Measurements from ENCODE around the gene F11. TPM values are rescaled to one million over a fixed set of nuclear protein-coding genes. Genes with fewer than 3 reads are reported as not detected.
"Not testable (repeated sequence)": the region's sequence is repeated elsewhere in the genome, so short reads cannot be mapped to it uniquely, and the experiment has no call there.

Gene F11
- total RNA-seq, 6 experiments from 2014 or later = not detected

DNA sequence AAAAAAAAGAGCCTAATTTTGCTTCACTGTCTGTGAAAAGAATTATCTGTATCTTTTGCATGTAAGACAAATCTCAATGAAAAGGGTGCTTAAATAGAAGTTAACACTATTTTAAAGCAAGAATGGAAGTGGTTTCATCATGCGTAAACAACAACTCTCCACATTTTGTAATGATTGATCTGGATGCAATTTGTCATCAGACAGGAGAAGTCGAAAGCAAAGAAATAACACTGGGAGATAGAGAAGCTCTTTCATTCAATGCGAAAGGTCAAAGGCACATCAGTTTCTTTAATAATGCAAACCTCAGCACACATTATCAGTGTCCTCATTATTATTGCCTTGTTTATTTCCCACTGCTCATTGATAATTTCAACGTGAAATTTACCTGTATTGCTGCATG, 29.9 kb upstream of the F11 start:
- H3K4me3 Mint-ChIP-seq = no peak overlapping the region
- DNase-seq = no peak
- H3K27ac Mint-ChIP-seq = no peak overlapping the region
- peaks cover 8% of the 10 kb centered on the region for H3K9me3 Mint-ChIP-seq
- H3K4me1 Mint-ChIP-seq (ENCODE audit: low read depth) = no peaks in the 10 kb centered on the region
- peaks cover 1% of the 10 kb centered on the region; the same call in 1 of the 2 replicates for H3K27me3 Mint-ChIP-seq (ENCODE audit: insufficient read depth)
- no peaks in the 10 kb centered on the region for H3K36me3 Mint-ChIP-seq (ENCODE audit: low read depth)
- TF ChIP-seq, protein P1, sequence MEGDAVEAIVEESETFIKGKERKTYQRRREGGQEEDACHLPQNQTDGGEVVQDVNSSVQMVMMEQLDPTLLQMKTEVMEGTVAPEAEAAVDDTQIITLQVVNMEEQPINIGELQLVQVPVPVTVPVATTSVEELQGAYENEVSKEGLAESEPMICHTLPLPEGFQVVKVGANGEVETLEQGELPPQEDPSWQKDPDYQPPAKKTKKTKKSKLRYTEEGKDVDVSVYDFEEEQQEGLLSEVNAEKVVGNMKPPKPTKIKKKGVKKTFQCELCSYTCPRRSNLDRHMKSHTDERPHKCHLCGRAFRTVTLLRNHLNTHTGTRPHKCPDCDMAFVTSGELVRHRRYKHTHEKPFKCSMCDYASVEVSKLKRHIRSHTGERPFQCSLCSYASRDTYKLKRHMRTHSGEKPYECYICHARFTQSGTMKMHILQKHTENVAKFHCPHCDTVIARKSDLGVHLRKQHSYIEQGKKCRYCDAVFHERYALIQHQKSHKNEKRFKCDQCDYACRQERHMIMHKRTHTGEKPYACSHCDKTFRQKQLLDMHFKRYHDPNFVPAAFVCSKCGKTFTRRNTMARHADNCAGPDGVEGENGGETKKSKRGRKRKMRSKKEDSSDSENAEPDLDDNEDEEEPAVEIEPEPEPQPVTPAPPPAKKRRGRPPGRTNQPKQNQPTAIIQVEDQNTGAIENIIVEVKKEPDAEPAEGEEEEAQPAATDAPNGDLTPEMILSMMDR (IDR thresholded peaks at IDR 0.05) = no peak

DNA sequence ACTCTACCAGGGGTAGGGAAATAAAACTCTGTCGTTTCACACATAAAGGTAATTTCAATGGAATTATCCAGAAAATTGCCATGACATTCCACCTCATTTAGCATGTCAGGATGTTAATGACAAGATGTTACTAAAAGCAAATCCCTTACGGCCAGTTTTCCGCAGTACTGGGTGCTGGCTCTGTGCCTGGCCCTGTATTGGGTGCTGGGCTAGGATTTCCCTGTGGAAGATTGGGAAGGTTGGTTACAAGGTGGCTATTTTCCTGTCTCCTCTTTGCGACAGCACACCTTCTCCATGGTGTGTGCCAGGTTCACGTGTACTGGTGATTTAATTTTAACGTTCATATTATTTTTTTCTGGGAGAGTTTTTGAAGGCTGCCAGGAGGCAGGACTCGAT, 25.5 kb upstream of the F11 start:
- no peak overlapping the region for H3K27ac Mint-ChIP-seq
- H3K9me3 Mint-ChIP-seq = peaks cover 12% of the 10 kb centered on the region
- peaks cover 1% of the 10 kb centered on the region; the same call in 1 of the 2 replicates for H3K27me3 Mint-ChIP-seq (ENCODE audit: insufficient read depth)
- H3K4me1 Mint-ChIP-seq (ENCODE audit: low read depth) = no peaks in the 10 kb centered on the region
- H3K4me3 Mint-ChIP-seq = no peak overlapping the region
- no peak for DNase-seq
- TF ChIP-seq, protein P1 (IDR thresholded peaks at IDR 0.05) = no peak
- H3K36me3 Mint-ChIP-seq (ENCODE audit: low read depth) = no peaks in the 10 kb centered on the region

DNA sequence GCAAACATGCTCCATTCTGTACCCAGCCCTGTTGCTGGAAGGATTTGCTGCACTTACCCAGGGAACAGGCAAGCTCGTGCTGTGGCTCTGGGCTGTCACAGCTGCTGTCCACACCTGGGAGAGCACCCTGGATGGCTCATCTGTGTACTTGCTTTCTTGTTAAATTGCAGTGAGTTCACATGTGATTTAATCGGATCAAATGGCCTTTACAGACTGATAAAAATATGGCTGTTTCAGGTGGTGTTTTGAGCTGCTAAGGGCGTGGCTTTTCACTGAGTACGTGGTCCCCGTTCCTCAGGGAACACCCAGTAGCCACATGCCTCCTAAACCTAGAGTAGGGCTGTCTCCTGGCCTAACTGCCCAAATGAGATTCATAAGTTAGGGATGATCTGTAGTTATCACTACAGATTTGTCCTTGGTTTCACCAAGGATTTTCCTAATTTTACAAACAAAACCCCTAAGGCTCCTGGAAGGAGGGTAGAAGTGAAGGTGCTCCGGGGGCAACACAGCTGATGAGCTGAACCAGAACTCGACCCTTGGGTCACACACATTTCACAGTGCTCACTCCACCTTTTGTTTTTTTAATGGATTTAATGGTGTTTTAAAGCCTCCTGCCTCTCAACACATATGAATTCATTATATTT, 25.0 kb upstream of the F11 start:
- Mint-ChIP-seq H3K9me3 (peaks cover 12% of the 10 kb centered on the region), H3K4me1 (ENCODE audit: low read depth) (no peaks in the 10 kb centered on the region), H3K36me3 (ENCODE audit: low read depth) (no peaks in the 10 kb centered on the region), H3K27ac (no peak overlapping the region), H3K27me3 (ENCODE audit: insufficient read depth) (peaks cover 1% of the 10 kb centered on the region; the same call in 1 of the 2 replicates), H3K4me3 (no peak overlapping the region)
- DNase-seq = no peak
- TF ChIP-seq, protein P1 (IDR thresholded peaks at IDR 0.05) = no peak

GRCh38 chr4:186241616-186242015, 24.4 kb upstream of the F11 start:
- H3K36me3 Mint-ChIP-seq (ENCODE audit: low read depth) = no peaks in the 10 kb centered on the region
- no peak for DNase-seq
- H3K4me3 Mint-ChIP-seq = no peak overlapping the region
- H3K4me1 Mint-ChIP-seq (ENCODE audit: low read depth) = no peaks in the 10 kb centered on the region
- TF ChIP-seq, protein P1 (IDR thresholded peaks at IDR 0.05) = no peak
- no peak overlapping the region for H3K27ac Mint-ChIP-seq
- H3K27me3 Mint-ChIP-seq (ENCODE audit: insufficient read depth) = peaks cover 1% of the 10 kb centered on the region; the same call in 1 of the 2 replicates
- H3K9me3 Mint-ChIP-seq = peaks cover 12% of the 10 kb centered on the region

- not testable (repeated sequence) for DNase-seq; H3K27me3 Mint-ChIP-seq (ENCODE audit: insufficient read depth); H3K4me1 Mint-ChIP-seq (ENCODE audit: low read depth); H3K4me3 Mint-ChIP-seq; H3K27ac Mint-ChIP-seq; H3K36me3 Mint-ChIP-seq (ENCODE audit: low read depth)
- H3K9me3 Mint-ChIP-seq = peaks cover 12% of the 10 kb centered on the region
These were observed 24.0 kb upstream of the F11 start for GRCh38 chr4:186242031-186242430.

- no peak overlapping the region for H3K4me3 Mint-ChIP-seq
- H3K27ac Mint-ChIP-seq = no peak overlapping the region
- TF ChIP-seq, protein P1 (IDR thresholded peaks at IDR 0.05) = no peak
- no peak for DNase-seq
- H3K36me3 Mint-ChIP-seq (ENCODE audit: low read depth) = no peaks in the 10 kb centered on the region
- peaks cover under 1% of the 10 kb centered on the region; the same call in 1 of the 2 replicates for H3K27me3 Mint-ChIP-seq (ENCODE audit: insufficient read depth)
- H3K9me3 Mint-ChIP-seq = 0 out of 2 replicates have a peak, but pooled peaks cover 6% of the 10 kb centered on the region
- H3K4me1 Mint-ChIP-seq (ENCODE audit: low read depth) = no peaks in the 10 kb centered on the region
These were observed 22.7 kb upstream of the F11 start for GRCh38 chr4:186243331-186243730.

All from HFFc6 (cell line).